Measurements from ENCODE around the gene CD248.
"Not testable (repeated sequence)": the region's sequence is repeated elsewhere in the genome, so short reads cannot be mapped to it uniquely, and the experiment has no call there.

The CD248 gene

DNA sequence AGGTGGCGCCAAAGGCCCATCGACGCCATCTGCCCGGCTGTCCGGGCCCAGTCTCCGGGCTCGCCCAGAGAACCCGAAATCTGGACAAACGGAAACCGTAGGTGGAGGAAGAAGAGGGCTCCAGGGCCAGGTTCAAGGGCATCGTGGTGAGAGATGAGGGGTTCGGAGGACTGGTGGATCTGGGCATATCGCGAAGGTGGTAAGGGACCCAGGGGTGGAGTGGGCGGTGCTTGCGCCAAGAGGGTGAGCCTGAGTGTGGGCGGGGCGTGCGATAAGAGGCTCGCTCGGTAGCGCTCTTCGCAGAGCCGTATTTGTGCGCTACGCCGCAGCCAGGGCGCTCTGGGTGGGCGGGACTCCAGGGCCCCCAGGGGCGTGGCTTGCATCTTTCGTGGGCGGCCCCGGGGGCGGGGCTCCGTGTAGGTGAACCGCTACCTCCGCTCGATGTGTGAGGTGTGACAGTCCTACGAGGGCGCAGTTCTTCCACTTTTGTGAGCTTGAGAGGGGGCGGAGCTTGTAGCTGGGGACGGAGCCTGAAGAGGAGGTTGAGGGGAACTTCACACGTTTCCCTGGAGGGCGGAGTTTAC, 4.8 kb downstream of the CD248 start:
- peak; percentile 98 for DNase-seq

DNA sequence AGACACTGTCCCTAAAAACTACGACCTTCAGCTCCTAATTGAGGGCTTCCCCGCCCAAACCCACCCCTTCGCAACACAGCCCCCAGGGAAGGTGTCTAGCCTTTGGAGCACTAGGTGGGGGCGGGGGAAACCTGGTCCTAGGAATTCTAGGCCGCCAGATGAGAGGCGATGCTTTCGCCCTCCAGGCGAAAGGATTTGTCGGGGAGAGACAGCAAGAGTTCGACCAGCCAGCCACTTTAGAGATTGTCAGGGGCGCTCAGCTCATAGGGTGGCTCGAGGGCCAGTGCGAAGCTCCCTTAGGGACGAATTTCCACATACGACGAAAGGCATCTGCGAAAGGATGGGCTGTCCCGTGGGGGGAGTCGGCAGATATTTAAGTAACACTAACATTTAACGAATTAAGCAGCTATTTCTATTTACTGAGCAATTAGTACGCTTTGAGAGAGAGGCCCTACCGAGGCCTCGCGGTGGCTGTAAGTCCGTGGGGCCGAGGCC, 5.3 kb downstream of the CD248 start:
- no peak for DNase-seq

DNA sequence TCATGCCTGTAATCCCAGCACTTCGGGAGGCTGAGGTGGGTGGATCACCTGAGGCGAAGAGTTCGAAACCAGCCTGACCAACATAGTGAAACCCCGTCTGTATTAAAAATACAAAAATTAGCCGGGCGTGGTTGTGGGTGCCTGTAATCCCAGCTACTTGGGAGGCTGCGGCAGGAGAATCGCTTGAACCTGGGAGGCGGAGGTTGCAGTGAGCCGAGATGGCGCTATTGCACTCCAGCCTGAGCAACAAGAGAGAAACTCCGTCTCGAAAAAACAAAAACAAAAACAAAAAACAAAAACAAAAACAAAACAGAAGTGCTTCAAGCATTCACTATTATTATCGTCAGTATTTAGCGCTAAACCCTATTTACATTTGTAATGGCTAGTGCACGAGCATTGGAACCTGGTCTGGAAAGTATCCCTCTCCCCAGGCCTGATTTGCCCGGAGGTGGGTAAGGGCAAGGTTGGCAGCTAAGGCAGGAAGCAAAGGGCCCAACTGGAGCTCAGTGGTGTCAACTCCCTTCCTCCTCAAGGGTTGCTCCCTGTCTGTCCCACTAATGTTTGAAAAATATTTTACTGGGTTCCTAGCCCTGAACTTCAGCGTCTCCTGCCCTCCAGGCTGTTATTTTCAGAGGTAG, 5.9 kb downstream of the CD248 start:
- not testable (repeated sequence) for DNase-seq

DNA sequence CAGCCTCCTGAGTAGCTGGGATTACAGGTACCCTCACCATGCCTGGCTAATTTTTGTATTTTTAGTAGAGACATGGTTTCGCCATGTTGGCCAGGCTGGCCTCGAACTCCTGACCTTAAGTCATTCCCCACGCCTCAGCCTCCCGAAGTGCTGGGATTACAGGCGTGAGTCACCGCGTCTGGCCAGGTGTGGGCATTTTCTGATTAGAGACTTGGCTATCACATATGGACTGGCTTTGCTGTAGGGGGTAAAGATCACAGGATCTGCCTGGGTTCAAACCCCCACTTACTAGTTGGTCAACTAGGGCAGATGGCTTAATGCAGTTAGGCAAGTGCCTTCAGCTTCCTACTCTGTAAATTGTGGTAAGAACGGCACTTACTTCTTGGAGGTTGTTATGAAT, 6.5 kb downstream of the CD248 start:
- DNase-seq: no peak

DNA sequence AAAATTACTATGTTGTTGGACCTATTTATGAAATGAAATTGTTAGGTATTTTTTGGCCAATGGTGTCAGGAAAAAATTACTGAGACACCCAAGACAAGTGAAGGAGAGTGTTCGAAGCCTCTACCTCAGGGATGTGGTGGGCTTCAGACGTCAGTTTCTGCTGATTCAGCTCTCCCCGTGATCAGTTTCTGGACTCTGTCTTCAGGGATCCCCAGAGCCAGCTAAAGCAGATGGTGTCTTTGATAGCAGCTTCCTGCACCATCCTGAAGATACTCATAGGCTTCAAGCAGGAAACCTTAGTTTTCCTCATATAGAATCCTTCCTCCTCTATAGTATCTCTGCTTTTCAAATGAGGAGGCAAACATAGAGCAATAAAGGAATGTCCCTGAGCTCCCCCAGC, 7.4 kb downstream of the CD248 start:
- no peak for DNase-seq

DNA sequence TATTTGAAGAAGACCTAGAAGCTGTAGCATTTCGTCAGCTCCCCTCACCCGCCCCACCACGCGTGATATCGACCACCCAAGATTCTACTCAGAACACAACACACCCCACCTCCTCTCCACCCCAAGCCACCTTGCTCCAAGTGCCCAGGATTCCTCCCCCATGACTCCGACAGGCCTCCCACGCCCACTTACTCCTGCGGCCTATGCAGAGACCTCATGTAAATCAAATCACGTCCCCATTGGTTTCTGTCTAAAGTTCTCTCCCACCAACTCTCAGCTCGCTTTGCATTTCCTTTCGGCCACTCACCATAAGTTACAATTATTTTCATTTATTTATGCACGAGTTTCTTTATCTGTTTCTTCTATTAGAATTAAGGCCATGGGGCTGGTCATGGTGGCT, 14.2 kb downstream of the CD248 start:
- no peak for DNase-seq

DNA sequence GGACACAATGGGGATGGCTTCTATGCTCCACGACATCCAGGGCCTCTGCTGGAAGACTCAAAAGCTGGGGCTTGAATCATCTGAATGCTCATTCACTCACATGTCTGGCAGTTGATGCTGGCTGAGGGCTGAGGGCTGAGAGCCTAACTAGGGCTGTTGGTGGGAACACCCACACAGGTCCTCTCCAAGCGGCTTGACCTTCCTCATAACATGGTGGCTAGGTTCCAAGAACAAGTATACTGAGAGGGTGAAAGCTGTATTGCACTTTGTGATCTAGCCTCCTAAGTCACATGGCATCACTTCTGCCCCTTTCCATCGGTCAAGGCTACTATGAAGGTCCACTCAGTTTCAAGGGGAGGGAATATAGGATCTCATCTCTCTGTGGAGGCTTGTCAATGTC, 17.7 kb downstream of the CD248 start:
- no peak for DNase-seq

DNA sequence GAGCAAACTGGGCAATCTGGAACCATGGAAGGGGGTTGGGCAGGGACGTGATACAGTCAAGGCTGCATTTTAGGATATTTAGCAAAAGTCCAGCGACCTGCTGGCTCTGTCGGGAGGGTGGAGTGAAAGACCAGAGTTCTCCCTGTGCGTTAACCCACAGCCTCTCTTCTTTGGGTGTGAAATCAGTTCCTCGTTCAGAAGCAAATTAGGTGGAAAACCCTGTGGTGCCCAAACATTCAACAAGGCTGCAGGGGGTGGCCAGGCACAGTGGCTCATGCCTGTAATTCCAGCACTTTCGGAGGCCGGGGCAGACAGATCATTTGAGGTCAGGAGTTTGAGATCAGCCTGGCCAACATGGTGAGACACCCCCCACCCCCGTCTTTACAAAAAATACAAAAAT, 19.2 kb downstream of the CD248 start:
- DNase-seq: no peak

DNA sequence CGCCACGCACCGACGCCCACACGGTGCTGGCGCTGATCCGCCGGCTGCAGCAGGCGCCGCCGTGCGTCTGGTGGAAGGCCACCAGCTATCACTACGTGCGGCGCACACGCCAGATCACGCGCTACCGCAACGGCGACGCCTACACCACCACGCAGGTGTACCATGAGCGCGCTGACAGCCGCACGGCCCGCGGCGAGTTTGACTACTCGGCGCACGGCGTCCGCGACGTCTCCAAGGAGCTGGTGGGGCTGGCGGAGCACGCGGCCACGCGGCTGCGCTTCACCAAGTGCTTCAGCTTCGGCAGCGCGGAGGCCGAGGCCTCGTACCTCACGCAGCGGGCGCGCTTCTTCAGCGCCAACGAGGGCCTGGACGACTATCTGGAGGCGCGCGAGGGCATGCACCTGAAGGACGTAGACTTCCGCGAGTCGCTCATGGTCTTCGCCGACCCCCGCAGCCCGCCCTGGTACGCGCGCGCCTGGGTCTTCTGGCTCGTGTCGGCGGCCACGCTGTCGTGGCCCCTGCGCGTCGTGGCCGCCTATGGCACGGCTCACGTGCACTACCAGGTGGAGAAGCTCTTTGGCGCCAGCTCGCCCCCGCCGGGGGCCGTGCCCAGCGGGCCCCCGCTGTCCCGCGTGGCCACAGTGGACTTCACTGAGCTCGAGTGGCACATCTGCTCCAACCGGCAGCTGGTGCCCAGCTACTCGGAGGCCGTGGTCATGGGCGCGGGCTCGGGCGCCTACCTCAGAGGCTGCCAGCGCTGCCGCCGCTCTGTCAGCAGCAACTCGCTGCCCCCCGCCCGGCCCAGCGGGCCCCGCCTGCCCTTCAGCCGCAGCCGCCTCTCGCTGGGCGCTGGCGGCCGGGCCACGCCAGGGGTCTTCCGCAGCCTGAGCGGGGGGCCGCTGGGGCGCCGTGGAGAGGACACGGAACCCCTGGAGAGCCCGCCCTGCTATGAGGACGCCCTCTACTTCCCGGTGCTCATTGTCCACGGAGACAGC, 21.9 kb downstream of the CD248 start:
- no peak for DNase-seq

DNA sequence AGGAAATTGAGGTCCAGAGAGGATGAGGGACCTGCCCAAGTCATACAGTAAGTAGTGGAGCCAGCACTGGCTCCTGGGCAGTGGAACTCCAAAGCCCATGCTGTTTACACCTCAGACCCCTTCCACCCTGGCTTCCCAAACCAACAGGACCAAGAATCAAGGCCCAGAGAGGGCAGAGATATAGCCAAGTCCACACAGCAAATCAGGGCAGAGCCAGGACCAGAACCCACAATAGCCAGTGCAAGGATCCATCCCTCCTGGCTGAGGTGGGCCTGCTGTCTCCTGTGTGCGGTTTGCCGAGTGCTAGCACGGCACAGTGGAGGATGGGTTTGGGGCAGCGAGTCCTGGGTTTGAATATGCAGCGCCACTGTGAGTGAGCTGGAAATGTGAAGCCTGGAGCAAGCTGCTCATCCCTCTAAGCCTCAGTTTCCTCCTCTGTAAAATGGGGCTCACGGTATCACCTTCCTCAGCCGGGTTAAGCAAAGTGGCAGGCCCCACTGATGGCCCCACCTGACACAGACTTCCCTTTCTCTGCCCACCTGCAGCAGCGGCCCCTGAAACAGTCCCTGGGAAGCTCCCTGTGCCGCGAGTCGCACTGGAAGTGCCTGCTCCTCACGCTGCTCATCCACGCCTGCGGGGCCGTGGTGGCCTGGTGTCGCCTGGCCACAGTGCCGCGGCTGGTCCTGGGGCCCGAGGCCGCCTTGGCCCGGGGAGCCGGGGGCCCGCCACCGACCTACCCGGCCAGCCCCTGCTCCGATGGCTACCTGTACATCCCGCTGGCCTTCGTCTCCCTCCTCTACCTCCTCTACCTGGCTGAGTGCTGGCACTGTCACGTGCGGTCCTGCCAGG, 22.8 kb downstream of the CD248 start:
- no peak for DNase-seq

DNA sequence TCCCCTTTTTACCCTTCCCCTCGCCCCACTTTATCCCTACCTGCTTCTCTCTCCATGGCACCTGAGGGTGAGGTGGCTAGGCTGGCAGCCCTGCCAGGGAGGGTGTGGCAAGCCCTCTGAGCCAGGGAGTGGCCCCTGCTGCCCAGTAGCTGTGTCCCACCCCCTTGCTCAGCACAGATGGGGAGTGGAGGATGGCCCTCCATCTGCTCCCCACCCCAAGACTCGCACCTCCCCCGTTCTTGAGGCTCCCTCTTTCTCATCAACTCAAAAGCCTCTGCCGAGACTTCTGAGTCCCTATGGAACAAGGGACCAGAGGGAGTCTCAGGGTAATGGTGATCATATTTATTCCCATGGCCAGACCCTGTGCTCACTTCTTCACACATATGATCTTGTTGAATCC, 23.5 kb downstream of the CD248 start:
- DNase-seq: no peak

DNA sequence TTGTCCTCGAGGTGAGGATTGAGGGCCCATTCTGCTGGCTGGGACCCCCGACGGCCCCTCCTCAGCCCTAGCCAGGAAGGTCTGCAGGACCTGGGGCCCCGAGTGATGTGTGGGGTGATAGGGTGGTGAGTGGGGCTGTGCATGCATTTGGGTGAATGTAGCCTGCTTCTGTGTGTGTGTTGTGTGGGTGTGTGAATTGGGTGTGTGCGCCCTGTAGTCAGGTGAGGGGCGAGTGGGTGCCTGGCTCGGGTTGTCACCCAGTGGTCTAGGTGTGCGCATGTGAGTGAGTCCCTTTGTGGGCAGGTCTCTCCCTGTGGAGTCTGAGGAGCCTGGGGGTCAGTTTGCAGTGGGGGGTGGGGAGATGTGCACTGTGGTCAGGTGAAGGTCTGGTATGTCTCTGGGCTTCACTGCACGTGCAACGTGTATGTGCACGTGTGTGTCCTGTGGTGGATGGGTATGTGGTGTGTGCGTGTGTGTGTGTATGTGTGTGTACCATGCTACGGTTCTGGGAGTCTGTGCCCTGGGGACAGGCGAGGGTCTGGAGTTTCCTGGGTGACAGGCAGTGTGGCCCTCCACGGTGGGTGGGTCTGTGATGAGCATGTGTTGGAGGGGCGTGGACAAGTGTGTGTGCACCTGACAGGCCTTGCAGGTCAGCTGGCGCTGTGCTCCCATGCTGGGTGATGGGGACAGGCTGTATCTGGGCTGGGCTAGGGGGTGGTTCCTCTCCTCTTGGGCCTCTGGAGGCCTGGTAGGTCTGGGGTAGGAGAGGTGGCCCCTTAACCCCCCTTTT, 24.1 kb downstream of the CD248 start:
- no peak for DNase-seq

DNA sequence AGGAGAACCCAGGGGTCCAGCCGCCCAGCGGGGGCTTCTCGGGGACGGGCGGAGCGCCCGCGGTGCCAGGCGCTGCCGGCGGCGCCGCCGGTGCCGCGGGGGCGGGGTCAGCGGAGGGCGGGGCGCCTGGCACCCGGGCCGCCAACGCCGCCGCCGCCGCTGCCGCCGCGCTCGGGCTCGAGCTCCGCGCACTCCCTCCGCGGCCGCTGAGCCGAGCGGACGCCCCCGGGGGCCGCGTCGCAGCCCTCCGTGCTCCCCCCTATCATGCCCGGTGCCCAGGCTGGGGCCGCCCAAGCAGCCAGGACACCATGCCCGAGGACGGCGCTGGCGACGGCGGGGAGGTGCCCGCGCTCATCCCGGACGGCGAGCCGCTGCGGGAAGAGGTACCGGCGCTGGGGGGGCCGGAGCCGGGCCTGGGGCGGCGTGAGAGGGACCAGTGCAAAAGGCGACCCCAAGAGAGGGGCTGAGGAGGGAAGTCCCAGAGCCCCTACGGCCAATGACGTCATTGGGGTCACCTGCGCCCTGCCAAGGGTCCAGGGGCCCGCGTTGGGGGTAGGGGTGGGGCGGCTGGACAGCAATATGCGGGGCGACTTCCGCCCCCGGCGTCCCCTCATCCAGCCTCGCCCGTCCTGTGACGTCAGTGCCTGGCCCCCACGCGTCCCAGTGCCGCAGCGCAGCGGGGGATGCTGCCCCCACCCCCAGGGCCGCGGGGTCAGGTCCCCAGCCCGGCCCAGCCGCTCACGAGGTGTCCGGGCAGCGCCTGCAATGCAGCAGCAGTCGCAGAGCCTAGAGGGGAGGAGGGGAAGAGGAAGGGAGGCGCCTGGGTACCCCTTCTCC, 24.9 kb downstream of the CD248 start, which contains the start of gene TMEM151A:
Gene TMEM151A, plus strand, starts transcription at position 189 of the 837 bp plus-strand sequence. Its CDS starts 120 bp downstream, at position 309.
- DNase-seq: no peak

DNA sequence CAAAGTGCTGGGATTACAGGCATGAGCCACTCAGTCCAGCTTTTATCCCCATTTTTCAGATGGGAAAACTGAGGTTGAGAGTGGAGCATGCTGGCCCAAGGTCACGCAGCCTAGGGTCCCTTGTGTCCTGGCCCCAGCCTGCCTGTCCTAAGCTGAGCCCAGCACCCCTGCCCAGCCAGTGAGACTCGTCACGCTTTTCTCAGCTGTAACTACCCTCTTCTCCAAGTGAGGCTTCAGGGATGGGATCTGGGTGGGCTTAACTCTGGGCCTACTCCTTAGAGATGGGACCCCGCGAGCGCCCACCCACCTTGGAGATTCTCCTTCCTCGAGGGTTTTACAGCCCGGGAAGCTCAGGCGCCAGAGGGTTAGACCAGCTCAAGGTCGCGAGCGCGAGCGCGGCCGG, 25.5 kb downstream of the CD248 start:
- no peak for DNase-seq

DNA sequence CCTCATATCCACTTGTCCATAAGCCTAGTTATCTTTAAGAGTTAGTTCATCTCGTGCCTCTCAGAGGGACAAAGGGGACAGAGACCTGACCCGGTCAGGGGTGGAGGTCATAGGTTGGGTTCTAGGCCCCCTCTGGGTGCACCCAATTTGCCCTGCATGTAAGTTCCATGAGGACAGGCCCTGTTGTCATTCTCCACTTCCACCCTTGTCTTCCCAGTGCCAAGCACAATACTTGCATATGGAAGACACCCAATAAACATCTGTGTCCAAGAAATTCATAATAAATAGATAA, 26.6 kb downstream of the CD248 start:
- no peak for DNase-seq

DNA sequence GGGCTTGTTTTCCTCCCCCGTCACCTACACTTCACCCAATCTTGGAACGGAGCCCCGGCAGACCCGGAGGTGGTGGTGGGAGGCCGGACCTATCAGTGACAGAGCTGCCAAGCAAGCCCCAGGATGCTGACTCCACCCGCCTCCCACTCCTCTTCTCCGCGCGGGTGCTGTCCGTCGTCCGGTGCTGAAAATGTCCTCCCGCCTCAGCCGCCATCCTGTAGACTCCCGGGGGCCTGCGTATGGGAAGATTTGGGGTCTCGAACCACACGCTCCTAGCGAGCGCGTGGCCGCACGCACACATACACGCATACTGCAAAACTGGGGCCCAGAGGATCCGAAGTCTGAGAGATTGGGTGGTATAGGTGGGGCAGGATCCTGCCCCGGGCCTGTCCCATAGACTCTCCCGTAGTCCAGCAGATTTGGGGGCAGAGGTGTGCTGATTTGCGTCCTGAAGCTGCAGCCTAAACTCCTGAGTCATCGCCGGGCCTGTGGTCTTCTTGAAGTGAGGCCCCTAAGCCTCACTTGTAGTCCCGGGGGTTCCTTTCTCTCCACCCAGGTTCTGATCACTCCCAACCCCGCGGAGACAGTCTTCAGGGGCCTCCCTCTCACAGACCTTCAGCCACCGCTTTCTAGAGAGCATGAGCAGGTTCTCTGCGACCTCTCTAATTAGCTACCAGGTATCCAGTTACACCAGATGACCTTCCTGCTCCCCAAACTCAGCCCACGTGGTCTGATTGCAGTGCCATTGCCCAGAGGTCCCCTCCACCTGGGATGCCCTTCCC, 27.1 kb downstream of the CD248 start:
- no peak for DNase-seq

DNA sequence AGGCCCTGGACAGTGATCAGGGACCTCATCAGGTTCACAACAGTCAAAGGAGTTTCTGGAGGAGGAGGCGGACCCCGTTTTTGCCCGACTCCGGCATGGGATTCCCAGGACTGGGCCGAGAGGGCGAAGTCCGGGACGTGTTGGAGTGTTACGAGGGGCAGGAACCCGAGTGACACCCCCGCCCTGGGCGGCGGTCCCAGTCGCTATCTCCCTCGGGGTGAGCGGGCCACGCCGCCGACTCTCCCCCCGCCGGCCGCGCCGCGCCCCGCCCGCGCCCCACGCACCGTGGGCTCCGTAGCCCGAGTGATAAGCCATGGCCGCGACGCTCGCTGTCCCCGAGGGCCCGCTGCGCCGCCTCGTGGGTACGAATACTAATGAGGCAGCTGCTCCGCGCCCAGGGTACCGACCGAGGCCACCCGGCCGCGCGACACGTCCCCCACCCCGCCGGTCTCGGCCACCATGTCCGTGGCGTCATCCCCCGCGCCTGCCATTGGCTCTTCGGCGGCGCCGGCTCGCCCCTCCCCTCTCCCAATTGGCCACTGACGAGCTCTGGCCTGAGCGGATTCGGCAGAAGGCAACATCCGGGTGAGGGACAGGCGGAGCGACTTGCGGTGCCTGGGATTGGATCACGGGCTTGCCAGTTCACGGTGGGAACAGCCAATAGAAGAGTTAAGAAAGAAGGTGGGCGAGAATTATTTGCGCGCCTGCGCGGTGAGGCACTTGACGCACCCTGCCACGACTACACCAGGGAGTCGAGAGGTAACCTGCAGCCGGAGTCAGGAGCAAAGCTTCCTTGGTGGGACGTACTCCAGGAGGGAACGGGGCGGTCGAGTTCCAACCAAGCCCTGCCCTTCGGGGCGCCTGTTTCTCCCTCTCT, 27.9 kb downstream of the CD248 start, which contains the start of gene YIF1A:
Gene YIF1A, minus strand, starts transcription at position 473 of the 877 bp plus-strand sequence. Its CDS starts 158 bp downstream, at position 315.
- DNase-seq: peak; percentile 98

DNA sequence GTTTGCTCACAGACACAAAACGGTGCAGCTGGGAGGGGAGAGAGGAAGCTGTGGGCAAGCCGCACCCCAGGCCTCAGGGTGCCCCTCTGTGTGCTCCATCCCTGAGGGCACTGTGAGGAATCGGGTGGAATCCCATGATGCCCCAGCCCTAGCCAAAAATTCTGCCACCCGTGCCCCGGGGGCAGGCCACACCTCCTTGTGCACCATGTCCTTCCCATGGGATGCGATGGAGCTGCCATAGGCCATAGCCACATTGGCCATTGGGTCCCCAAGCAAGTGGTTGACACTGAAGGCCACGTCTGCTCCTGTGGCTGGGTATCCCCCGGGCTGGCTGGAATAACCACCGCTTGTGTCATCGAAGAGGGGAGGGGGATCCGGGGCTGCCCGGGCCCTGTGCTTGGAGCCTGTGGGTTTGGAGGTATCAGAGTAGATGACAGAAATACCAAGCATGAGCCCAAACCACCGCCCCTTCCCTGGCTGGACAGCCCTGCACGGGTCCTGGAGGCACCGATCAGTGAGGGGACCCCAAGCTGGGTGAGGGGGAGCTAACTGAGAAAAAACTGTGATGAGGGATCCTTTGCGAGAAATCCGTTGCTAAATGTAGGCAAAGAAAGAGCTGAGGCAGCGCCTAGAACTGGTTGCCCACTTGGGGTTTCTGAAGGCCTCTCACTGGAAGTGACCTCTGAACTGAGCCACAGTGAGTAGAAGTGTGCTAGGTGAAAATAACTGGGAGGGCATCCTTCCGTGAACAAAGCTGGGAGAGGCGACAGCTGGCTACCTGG, 28.8 kb downstream of the CD248 start:
- no peak for DNase-seq
